ENCODE measurements around the gene METTL1.

GRCh38 chr12:57739387-57739786 is 32.5 kb downstream of the METTL1 start:
- TF ChIP-seq CTCF (IDR thresholded peaks at IDR 0.05) (no peak), EZH2 (IDR thresholded peaks at IDR 0.05; ENCODE audit: borderline replicate concordance, insufficient read depth, low read depth, low read length, poor library complexity, severe bottlenecking) (no peak)
